ENCODE results near the gene IL13.
"Not testable (repeated sequence)": the region's sequence is repeated elsewhere in the genome, so short reads cannot be mapped to it uniquely, and the experiment has no call there.

IL13 gene

DNA sequence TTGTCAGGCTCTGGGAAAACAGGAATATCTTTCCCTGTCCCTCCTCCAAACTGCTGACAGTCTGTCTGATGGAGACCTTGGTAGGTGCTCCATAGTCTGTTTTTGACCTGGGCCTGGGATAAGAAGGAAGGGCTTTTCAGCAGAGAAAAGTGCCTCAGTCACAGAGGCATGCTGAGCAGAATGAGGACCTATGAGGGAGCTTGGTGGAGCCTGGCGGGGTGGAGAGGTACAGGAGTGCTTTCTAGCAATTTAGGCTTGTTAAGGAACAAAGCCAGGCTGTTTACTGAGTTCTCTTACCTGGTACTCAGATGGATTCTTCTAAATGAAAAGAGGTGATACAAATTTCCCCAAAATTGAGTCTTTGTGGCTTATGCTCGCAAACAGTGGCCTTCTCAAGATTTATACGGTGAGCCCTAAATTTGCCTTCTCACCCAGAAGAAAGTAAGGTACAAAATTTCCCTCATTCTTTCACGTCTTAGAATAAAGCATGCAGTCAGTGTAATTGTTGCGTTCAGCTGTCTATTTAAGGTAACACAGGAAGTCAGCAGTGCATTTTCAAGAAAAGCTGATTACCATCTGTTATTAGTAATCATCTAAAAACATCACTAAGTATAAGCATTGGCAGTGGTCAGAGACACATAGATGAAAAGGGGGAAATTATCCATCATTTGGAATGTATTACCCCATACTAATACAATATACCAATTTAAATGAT is 28.6 kb upstream of the IL13 start:
- DNase-seq (ENCODE audit: low read depth) = no peak
- TF ChIP-seq, protein P1, sequence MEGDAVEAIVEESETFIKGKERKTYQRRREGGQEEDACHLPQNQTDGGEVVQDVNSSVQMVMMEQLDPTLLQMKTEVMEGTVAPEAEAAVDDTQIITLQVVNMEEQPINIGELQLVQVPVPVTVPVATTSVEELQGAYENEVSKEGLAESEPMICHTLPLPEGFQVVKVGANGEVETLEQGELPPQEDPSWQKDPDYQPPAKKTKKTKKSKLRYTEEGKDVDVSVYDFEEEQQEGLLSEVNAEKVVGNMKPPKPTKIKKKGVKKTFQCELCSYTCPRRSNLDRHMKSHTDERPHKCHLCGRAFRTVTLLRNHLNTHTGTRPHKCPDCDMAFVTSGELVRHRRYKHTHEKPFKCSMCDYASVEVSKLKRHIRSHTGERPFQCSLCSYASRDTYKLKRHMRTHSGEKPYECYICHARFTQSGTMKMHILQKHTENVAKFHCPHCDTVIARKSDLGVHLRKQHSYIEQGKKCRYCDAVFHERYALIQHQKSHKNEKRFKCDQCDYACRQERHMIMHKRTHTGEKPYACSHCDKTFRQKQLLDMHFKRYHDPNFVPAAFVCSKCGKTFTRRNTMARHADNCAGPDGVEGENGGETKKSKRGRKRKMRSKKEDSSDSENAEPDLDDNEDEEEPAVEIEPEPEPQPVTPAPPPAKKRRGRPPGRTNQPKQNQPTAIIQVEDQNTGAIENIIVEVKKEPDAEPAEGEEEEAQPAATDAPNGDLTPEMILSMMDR (IDR thresholded peaks at IDR 0.05; ENCODE audit: control insufficient read depth, extremely low read depth, insufficient read depth) = no peak
- no peak overlapping the region for H3K4me3 ChIP-seq (ENCODE audit: low read depth, low read length)

DNA sequence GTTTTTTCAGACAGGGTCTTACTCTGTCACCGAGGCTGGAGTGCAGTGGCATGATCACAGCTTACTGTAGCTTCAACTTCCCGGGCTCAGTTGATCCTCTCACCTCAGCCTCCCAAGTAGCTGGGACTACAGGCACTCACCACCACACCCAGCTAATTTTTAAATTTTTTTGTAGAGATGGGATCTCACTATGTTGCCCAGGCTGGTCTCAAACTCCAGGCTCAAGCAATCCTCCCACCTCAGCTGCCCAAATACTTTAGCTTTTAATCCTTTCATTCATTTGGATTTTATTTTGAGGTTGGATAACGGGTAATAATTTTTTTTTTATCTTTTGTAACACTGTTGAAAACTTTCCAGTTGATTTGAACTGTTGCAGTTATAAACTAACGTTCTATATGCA is 24.4 kb upstream of the IL13 start:
- not testable (repeated sequence) for DNase-seq (ENCODE audit: low read depth); H3K4me3 ChIP-seq (ENCODE audit: low read depth, low read length)

DNA sequence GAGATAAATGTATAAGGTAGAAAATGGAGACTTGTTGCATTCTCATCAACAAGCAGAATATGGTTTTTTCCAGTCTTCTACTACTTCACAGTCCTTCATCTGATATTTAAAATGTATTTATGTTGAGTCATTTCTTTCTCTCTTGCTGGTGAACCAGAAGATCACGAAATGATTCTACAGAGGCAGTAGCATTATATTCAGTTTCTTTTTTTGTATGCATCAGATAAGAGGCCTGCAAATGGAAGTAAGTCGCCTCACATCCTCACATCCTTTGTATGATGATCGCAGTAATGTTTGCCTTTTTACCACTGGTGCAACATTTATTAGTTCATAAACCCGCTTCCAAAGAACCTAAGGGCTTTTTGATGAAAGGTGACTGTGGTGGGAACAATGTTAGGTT is 22.1 kb upstream of the IL13 start:
- TF ChIP-seq, protein P1 (IDR thresholded peaks at IDR 0.05; ENCODE audit: control insufficient read depth, extremely low read depth, insufficient read depth) = no peak
- no peak overlapping the region for H3K4me3 ChIP-seq (ENCODE audit: low read depth, low read length)
- DNase-seq (ENCODE audit: low read depth) = no peak

DNA sequence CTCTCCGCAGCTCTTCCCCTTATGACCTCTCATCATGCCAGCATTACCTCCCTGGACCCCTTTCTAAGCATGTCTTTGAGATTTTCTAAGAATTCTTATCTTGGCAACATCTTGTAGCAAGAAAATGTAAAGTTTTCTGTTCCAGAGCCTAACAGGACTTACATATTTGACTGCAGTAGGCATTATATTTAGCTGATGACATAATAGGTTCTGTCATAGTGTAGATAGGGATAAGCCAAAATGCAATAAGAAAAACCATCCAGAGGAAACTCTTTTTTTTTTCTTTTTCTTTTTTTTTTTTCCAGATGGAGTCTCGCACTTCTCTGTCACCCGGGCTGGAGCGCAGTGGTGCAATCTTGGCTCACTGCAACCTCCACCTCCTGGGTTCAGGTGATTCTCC is 20.7 kb upstream of the IL13 start:
- DNase-seq (ENCODE audit: low read depth) = no peak
- no peak overlapping the region for H3K4me3 ChIP-seq (ENCODE audit: low read depth, low read length)
- TF ChIP-seq, protein P1 (IDR thresholded peaks at IDR 0.05; ENCODE audit: control insufficient read depth, extremely low read depth, insufficient read depth) = no peak

DNA sequence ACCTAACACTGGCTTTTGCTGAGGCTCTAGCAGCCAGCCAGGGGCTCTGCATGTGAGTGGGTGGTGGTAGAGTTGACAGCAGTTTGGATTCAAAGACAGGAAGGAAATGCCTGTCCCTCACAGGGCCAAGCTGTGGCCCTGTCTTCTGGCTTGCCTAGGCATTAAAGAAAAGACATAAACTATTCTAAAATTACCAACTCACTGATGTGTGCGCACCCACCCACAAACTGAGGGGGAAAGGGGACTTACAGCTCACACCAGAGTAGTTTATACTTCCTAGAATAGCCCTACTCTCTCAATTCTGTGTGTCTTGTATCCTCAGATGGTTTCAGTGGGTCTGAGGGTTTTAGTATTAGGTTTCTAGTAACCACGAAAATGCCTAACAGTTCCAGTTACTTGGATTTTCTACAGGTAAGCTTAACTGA is 18.3 kb upstream of the IL13 start:
- H3K4me3 ChIP-seq (ENCODE audit: low read depth, low read length) = no peak overlapping the region
- DNase-seq (ENCODE audit: low read depth) = no peak
- TF ChIP-seq, protein P1 (IDR thresholded peaks at IDR 0.05; ENCODE audit: control insufficient read depth, extremely low read depth, insufficient read depth) = no peak

DNA sequence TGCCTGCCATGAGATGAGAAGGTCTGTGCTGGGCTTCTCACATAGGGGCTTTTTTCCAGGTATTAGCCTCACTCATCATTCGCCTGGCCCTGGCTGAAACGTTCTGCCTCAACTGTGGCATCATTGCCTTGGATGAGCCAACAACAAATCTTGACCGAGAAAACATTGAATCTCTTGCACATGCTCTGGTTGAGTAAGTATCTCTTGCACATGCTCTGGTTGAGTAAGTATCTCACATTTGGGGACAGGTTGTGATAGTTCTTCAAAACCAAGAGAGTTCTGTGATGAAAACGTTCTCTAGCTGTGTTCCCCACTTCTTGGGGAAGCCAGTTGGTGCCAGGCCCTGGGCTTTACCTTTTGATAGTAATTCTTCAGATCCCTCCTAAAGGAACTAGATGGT is 17.4 kb upstream of the IL13 start:
- no peak overlapping the region for H3K4me3 ChIP-seq (ENCODE audit: low read depth, low read length)
- TF ChIP-seq, protein P1 (IDR thresholded peaks at IDR 0.05; ENCODE audit: control insufficient read depth, extremely low read depth, insufficient read depth) = no peak
- DNase-seq (ENCODE audit: low read depth) = no peak

DNA sequence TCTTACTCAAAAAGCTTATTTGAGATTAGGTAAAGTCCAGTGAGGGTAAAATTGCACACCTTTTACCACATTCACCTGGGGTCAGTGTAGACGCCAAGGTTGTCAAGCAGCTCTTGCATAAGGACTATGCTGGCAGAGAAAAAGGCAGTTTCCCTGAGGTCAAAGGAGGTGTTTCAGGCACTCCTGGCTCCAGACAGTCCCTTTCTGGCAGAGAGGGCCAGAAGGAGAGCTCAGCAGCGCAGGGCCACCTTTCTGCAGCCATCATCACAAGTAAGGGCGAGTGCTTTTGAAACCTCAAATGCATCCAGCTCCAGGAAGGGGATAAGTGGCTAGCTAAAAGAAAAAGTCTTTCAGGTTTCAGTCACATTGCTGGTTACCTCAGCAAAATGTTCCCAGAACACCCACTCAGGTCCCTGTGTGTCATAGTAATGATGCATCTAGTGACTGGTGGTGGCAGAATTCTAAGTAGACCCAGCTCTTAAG is 16.7 kb upstream of the IL13 start:
- H3K4me3 ChIP-seq (ENCODE audit: low read depth, low read length) = no peak overlapping the region
- DNase-seq (ENCODE audit: low read depth) = no peak
- TF ChIP-seq, protein P1 (IDR thresholded peaks at IDR 0.05; ENCODE audit: control insufficient read depth, extremely low read depth, insufficient read depth) = no peak

Measured in LNCaP clone FGC (cell line).